Activated CD8-positive, alpha-beta T cell treated with anti-CD3 and anti-CD28 coated beads, Interleukin-2, amount 10 ng/mL, durations not matched to agents 7 days and 5 days (primary cell): ENCODE results near the gene POU6F2. TPM values are rescaled to one million over a fixed set of nuclear protein-coding genes. Genes with fewer than 3 reads are reported as not detected.

Source experiments
- ATAC-seq: fragments of 150-1000 bp; cut with Tn5 transposase; one replicate; pipeline ENCODE4 v1.10.0; 2021; ENCODE audit warnings: moderate library complexity
- CTCF ChIA-PET: fragments of 350-600 bp; sonication (Branson Sonifier 250); formaldehyde crosslinking; loops from one replicate; lab custom pipeline; 2021; ENCODE audit warnings: antibody characterized with exemption; lab: Charles Lee
- POLR2A ChIA-PET: fragments of 350-600 bp; sonication (Branson Sonifier 250); formaldehyde crosslinking; loops from one replicate; lab custom pipeline; 2021; ENCODE audit warnings: antibody characterized with exemption; lab: Charles Lee
- DNase-seq: peaks from one replicate; pipeline ENCODE4 v3.0.0-alpha.2; 2020
- H3K27ac Mint-ChIP-seq: one replicate; pipeline ENCODE4 v1.8.0; 2021; ENCODE audit warnings: mild to moderate bottlenecking, mixed read lengths
- H3K27me3 Mint-ChIP-seq: one replicate; pipeline ENCODE4 v1.8.0; 2021; ENCODE audit warnings: low read depth, mixed read lengths
- H3K36me3 Mint-ChIP-seq: one replicate; pipeline ENCODE4 v1.8.0; 2021; ENCODE audit warnings: low read depth, mixed read lengths
- H3K4me1 Mint-ChIP-seq: one replicate; pipeline ENCODE4 v1.8.0; 2021; ENCODE audit warnings: low read depth, mixed read lengths
- H3K4me3 Mint-ChIP-seq: one replicate; pipeline ENCODE4 v1.8.0; 2021; ENCODE audit warnings: mild to moderate bottlenecking, mixed read lengths
- H3K9me3 Mint-ChIP-seq: one replicate; pipeline ENCODE4 v1.8.0; 2022; ENCODE audit warnings: mixed read lengths; ENCODE audit not compliant: insufficient read depth
- total RNA-seq, 2 experiments: library from RNA; stranded (reverse); gene quantifications; one replicate each; pipeline ENCODE4 v1.2.3, GENCODE V29; 2021

The POU6F2 gene
- total RNA-seq, 2 experiments from 2014 or later, result not detected

DNA sequence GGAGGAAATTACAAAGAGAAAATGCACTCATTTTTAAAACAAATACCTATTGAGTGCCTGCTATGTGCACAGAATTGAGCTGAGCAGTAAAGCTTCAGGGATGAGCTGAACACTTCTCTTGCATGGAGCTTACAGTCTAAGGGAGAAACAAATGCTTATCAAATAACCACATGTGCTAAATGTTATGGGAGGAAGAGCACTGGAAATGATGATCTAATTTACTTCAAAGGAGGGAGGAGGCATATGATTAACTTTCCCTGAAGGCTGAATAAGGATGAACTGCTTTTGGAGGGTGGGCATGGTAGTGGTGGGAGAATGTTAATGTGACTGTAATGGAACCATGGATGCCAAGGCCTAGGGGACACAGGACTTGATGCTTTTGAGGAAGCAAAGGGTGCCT is 168.2 kb downstream of the POU6F2 start:
- Mint-ChIP-seq H3K36me3 (no peaks in the 10 kb centered on the region), H3K27me3 (no peaks in the 10 kb centered on the region), H3K4me3 (no peak overlapping the region), H3K9me3 (no peaks in the 10 kb centered on the region), H3K4me1 (no peaks in the 10 kb centered on the region), H3K27ac (no peak overlapping the region)
- ChIA-PET CTCF (no interaction called here), POLR2A (no interaction called here)
- no peak for ATAC-seq
- no peak for DNase-seq

DNA sequence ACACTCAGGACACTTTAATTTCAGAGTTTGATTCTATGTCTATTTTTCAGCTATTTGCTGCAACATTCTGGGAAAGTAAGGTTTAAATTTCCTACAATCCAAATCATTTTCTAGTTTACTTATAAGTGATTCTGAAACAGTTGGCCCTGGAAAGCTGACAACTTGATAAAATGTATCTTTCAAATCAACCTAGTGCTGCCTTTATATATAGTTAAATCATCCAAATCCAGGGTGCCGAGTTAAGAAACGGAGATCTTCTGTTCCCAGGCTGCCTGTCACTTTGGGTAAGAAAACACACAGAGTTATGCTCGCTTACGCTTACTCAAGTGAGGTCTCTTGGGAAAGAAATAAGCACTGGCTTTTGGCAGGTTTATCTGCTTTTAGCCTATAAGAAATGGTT is 175.0 kb downstream of the POU6F2 start:
- POLR2A ChIA-PET, result no interaction called here
- CTCF ChIA-PET, result no interaction called here
- no peaks in the 10 kb centered on the region for H3K27me3 Mint-ChIP-seq
- DNase-seq (no peak), ATAC-seq (no peak)
- H3K36me3 Mint-ChIP-seq, result no peaks in the 10 kb centered on the region
- no peak overlapping the region for H3K4me3 Mint-ChIP-seq
- no peak overlapping the region for H3K27ac Mint-ChIP-seq
- no peaks in the 10 kb centered on the region for H3K9me3 Mint-ChIP-seq
- H3K4me1 Mint-ChIP-seq, result no peaks in the 10 kb centered on the region

DNA sequence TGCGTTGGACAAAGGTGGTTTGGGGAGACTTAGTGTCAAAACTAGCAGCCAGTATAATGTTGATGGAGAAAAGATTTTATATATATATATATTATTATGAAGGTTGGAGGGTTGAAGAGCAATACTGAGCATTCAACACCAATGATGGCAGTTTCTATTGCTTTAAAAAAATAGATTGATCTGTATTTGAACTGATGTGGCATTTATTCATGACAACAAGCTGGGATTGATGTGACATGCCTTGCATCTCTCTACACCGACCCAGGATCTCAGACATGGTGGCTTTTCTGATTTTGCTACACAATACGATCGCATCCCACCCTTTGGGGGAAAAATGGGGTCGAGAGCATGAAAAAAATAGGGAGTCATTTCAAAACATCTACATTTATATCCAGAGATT is 175.4 kb downstream of the POU6F2 start:
- H3K4me1 Mint-ChIP-seq, result no peaks in the 10 kb centered on the region
- H3K27me3 Mint-ChIP-seq, result no peaks in the 10 kb centered on the region
- H3K4me3 Mint-ChIP-seq, result no peak overlapping the region
- ATAC-seq (no peak), DNase-seq (no peak)
- no peak overlapping the region for H3K27ac Mint-ChIP-seq
- H3K36me3 Mint-ChIP-seq, result no peaks in the 10 kb centered on the region
- ChIA-PET POLR2A (no interaction called here), CTCF (no interaction called here)
- H3K9me3 Mint-ChIP-seq, result no peaks in the 10 kb centered on the region

DNA sequence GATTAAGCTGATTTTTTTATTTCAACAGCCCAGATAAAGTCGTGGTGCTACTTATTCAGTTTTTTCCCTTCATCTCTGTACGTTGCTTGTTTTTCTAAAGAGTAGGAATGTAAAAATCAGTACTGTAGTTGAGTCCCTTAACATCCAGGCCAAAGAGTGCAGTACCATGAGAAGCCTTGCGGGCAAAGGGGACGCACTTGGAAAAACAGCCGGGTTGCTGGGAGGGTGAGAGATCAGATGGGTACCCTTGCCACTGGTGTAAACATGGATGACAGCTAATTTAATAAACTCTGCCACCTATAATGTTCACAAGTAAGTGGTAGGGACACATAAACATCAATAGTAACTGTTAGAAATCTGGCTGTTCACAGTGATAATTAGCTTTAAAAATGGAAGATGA is 175.9 kb downstream of the POU6F2 start:
- H3K4me3 Mint-ChIP-seq, result no peak overlapping the region
- no peak for DNase-seq
- no peaks in the 10 kb centered on the region for H3K4me1 Mint-ChIP-seq
- H3K9me3 Mint-ChIP-seq, result no peaks in the 10 kb centered on the region
- no peak overlapping the region for H3K27ac Mint-ChIP-seq
- no peaks in the 10 kb centered on the region for H3K36me3 Mint-ChIP-seq
- H3K27me3 Mint-ChIP-seq, result no peaks in the 10 kb centered on the region
- POLR2A ChIA-PET, result no interaction called here
- no peak for ATAC-seq
- CTCF ChIA-PET, result no interaction called here

DNA sequence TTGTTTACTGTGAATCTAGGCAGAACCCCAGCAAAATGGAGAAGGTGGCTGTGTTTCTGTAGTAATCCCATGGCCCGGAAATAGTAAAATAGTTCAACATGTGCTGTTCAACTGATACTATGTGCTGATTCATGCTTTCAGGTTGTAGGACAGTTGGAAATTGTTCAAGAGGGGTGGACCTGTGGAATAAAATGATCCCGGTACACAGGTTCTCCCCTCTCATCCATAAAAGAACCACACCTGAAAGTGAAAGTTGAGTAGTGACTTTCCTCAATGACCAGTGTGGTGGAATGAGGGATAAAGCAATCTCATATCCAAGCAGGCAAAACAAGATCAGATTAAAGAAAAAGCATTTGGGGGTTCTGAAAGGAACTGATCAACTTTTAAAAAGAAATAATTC is 177.1 kb downstream of the POU6F2 start:
- H3K4me1 Mint-ChIP-seq, result no peaks in the 10 kb centered on the region
- H3K27ac Mint-ChIP-seq, result no peak overlapping the region
- no peak overlapping the region for H3K4me3 Mint-ChIP-seq
- DNase-seq (no peak), ATAC-seq (no peak)
- POLR2A ChIA-PET, result no interaction called here
- no peaks in the 10 kb centered on the region for H3K9me3 Mint-ChIP-seq
- H3K27me3 Mint-ChIP-seq, result no peaks in the 10 kb centered on the region
- no peaks in the 10 kb centered on the region for H3K36me3 Mint-ChIP-seq
- CTCF ChIA-PET, result no interaction called here

DNA sequence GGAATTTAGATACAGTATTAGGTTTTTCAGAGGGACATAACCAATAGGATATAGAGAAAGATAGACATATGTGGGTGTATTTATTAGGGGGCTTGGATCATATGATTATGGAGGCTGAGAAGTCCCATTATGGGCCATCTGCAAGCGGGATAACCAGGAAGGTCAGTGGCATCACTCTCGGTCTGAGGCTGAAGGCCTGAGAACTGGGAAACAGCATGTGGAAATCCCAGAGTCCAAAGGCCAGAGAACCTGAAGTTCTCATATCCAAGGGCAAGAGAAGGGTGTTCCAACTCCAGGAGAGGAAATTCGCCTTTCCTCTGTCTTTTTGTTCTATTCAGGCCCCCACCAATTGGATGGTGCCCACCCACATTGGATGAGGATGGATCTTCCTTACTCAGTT is 180.7 kb downstream of the POU6F2 start:
- ChIA-PET POLR2A (no interaction called here), CTCF (no interaction called here)
- H3K36me3 Mint-ChIP-seq, result no peaks in the 10 kb centered on the region
- H3K9me3 Mint-ChIP-seq, result no peaks in the 10 kb centered on the region
- ATAC-seq (no peak), DNase-seq (no peak)
- no peaks in the 10 kb centered on the region for H3K27me3 Mint-ChIP-seq
- H3K27ac Mint-ChIP-seq, result no peak overlapping the region
- H3K4me1 Mint-ChIP-seq, result no peaks in the 10 kb centered on the region
- H3K4me3 Mint-ChIP-seq, result no peak overlapping the region

DNA sequence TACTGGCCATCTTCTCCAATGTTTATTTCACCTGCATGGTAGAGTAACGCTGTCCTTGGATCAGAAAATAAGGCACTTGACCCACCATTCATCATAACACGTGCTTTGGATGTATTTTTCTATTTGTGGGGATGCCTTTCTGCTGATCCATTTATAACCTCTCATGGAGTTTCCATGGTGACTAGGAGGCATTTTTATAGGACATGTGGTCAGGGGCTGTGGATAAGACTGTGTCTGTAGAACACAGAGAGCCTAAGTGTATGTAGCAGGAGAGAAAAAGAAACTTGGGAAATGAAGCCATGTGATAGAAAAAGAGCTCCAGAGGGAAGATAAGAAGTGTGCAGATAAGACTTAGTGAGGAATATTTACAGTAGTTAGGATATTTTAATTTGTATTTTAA is 184.2 kb downstream of the POU6F2 start:
- Mint-ChIP-seq H3K9me3 (no peaks in the 10 kb centered on the region), H3K4me1 (no peaks in the 10 kb centered on the region), H3K36me3 (no peaks in the 10 kb centered on the region), H3K27me3 (no peaks in the 10 kb centered on the region), H3K4me3 (no peak overlapping the region), H3K27ac (no peak overlapping the region)
- DNase-seq, result no peak
- POLR2A ChIA-PET, result no interaction called here
- no peak for ATAC-seq
- CTCF ChIA-PET, result no interaction called here

DNA sequence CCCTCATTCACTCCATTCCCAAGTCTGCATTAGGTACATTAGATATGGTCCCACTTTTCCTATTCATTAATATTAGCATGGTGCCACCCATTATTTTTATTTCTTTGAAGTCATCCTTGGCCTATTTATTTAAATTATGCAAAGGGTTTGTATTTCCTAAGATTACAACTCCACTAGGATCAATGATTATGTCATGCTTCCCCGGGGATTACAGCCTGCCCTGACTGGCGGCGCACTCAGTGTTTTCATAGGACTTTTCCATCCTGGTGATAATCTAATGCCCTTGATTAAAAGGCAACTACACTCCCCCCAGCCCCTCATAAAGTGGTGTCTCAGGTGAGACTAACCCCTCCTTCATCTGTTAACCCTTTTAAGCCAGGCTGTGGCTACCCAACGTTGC is 187.2 kb downstream of the POU6F2 start:
- Mint-ChIP-seq H3K27ac (no peak overlapping the region), H3K9me3 (no peaks in the 10 kb centered on the region), H3K36me3 (no peaks in the 10 kb centered on the region), H3K27me3 (no peaks in the 10 kb centered on the region), H3K4me1 (no peaks in the 10 kb centered on the region), H3K4me3 (no peak overlapping the region)
- POLR2A ChIA-PET, result no interaction called here
- no peak for ATAC-seq
- no peak for DNase-seq
- CTCF ChIA-PET, result no interaction called here

DNA sequence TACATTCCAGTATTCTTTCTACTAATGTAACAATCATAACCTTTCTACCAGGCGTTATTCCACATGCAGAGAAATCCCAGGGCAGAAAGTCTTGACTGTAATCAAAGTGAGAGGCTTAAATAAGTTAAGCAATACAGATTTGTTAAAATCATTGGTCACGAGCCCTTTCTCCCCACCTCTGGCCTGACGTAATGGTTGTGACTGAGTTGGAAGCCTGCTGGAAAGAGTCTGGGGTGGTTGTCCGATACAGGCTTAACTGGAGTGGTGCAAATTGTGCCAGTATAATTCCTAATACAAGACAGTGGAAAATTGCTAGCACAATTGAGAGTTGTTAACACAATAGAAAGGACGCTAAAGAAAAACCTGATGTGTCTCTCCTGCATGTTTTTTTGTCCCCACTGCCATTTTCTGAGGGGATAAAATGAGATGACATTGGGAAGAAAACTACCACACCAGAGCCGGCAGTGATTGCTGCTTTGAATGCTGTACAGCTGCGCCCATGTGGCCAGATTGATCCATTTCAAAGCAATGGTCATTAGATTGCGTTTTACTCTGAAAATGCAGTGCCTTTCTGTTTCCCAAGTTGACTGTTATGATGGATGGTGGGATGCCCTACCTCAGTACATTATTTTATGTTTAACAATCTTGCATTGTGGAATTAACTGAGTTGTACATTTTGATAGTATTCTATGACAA is 190.8 kb downstream of the POU6F2 start:
- H3K9me3 Mint-ChIP-seq, result no peaks in the 10 kb centered on the region
- CTCF ChIA-PET, result no interaction called here
- POLR2A ChIA-PET, result no interaction called here
- H3K4me1 Mint-ChIP-seq, result no peaks in the 10 kb centered on the region
- H3K4me3 Mint-ChIP-seq, result no peak overlapping the region
- H3K36me3 Mint-ChIP-seq, result no peaks in the 10 kb centered on the region
- H3K27ac Mint-ChIP-seq, result no peak overlapping the region
- ATAC-seq, result no peak
- no peak for DNase-seq
- no peaks in the 10 kb centered on the region for H3K27me3 Mint-ChIP-seq

DNA sequence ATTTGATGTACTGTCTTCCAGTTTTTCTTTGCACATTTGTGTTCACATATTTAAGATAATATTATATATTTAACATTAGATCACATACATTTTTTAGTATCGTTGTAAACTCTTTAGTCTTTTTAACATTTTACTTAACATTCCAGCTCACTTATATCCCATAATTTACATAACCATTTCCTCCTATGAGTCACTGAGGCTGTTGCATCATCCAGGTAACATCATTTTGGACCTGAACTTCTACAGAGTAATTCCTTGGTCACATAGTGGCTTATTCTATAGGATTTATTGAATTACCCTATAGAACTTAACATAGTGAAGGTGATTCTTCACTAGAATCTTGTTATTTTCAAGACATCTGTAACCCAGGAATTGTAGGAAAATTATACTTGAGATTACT is 194.4 kb downstream of the POU6F2 start:
- Mint-ChIP-seq H3K4me1 (no peaks in the 10 kb centered on the region), H3K27ac (no peak overlapping the region), H3K4me3 (no peak overlapping the region), H3K36me3 (no peaks in the 10 kb centered on the region), H3K9me3 (no peaks in the 10 kb centered on the region), H3K27me3 (peaks cover 3% of the 10 kb centered on the region)
- DNase-seq (no peak), ATAC-seq (no peak)
- ChIA-PET POLR2A (no interaction called here), CTCF (no interaction called here)

DNA sequence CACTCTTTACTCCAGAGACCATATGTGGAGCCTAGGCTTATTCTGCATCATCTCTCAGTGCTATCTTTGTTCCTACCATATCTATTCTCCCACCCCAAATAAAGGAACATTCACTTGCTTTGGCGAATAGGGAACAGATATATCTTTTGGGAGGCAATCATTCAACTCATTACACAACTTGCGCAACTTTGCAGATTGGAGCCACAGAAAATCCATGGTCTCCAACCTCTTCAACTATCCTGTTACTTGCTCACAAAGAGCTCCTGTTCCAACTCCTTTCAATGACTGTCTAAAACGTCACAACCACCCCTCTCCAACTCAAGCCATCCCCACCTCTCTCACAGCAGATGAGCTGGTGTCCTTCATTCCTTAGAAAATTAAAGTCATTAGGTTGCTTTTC is 203.7 kb downstream of the POU6F2 start:
- CTCF ChIA-PET, result no interaction called here
- H3K4me3 Mint-ChIP-seq, result no peak overlapping the region
- ATAC-seq, result no peak
- no peaks in the 10 kb centered on the region for H3K4me1 Mint-ChIP-seq
- peaks cover 1% of the 10 kb centered on the region for H3K27me3 Mint-ChIP-seq
- POLR2A ChIA-PET, result no interaction called here
- DNase-seq, result no peak
- no peaks in the 10 kb centered on the region for H3K9me3 Mint-ChIP-seq
- no peak overlapping the region for H3K27ac Mint-ChIP-seq
- no peaks in the 10 kb centered on the region for H3K36me3 Mint-ChIP-seq

DNA sequence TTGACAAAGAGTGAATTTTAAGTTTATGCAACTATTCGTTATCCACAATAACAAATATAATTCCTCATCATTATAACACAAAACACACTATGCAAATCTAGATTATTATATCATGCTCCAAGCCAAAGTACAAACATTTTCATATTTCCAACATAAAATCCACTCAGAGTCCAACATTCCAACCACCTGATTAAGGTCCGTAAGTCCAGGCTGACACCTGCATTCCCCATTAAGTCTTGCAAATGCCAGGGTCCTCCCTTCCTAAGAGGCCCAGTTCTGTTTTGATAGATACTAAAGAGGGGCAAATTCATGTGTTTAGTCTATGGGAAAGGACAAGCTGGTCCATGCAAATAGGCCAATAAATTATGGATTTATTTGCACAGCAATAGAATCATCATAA is 206.1 kb downstream of the POU6F2 start:
- H3K36me3 Mint-ChIP-seq, result no peaks in the 10 kb centered on the region
- CTCF ChIA-PET, result no interaction called here
- no peak overlapping the region for H3K27ac Mint-ChIP-seq
- H3K4me1 Mint-ChIP-seq, result no peaks in the 10 kb centered on the region
- H3K27me3 Mint-ChIP-seq, result no peaks in the 10 kb centered on the region
- no peaks in the 10 kb centered on the region for H3K9me3 Mint-ChIP-seq
- ATAC-seq (no peak), DNase-seq (no peak)
- no peak overlapping the region for H3K4me3 Mint-ChIP-seq
- POLR2A ChIA-PET, result no interaction called here

DNA sequence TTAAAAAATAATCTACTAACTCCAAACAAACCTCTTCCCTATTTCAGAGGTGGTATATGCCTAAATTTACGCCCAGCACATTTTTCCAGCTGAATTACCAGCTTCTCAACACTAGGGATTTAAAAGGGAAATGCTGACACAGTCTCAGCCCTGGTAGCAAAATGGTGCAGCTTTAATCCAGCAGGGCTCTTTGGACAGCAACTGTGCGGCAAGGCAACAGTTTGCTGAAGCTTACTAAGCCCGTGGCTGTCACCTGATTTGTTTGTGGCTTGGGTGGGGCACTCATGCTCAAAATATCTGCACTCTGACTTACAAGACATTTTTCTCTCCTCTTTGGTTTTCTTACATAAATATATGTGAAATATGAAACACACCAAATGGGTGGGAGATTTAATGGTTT is 206.7 kb downstream of the POU6F2 start:
- Mint-ChIP-seq H3K4me3 (no peak overlapping the region), H3K9me3 (no peaks in the 10 kb centered on the region), H3K27me3 (no peaks in the 10 kb centered on the region), H3K4me1 (no peaks in the 10 kb centered on the region), H3K36me3 (no peaks in the 10 kb centered on the region), H3K27ac (no peak overlapping the region)
- no peak for DNase-seq
- POLR2A ChIA-PET, result no interaction called here
- ATAC-seq, result no peak
- CTCF ChIA-PET, result no interaction called here
